ENCODE results near the gene KIF5A. TPM values are rescaled to one million over a fixed set of nuclear protein-coding genes. Genes with fewer than 3 reads are reported as not detected.

The KIF5A gene
- total and polyA plus RNA-seq, 3 experiments from 2014 or later: 0.12 to 2.1 (median 1.8) TPM

DNA sequence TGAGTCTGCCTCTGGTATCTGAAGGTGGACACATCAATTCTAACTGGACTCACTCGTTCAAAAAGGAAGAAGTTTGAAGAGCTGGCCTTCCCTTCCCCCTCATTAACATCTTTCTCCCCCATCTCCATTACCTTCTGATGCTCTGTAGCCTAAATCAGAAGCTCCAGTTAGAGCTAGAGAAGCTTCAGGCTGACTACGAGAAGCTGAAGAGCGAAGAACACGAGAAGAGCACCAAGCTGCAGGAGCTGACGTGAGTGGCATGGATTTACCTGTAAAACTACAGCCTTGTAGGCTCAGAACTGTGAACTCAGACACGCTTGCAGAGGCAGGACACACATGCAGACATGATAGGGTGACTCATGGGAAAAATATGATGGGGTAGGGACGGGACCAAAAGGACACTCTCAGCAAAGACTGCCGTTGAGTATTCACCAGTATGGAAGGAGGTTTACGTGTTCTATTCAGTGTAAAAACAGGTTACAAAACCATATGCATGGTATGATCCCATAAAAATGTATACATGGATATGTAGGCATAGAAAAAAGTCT lies 26.8 kb downstream of the KIF5A start:
- H3K9me3 Mint-ChIP-seq: no peaks in the 10 kb centered on the region
- CTCF ChIA-PET: interaction anchor here (2.8 to 2.9 kb wide), 2 partner anchors 44 to 57 kb away, joined by 9 to 18 read pairs; partner anchors contain the start of gene B4GALNT1
- H3K27me3 Mint-ChIP-seq: peaks cover 0 to 2% of the 10 kb centered on the region in 2 donors
- H3K36me3 Mint-ChIP-seq: peaks cover 0 to 3% (median 0%) of the 10 kb centered on the region in 3 donors
- peak overlapping the region in 1 of 8 donors; percentile 15 for H3K27ac Mint-ChIP-seq
- Histone ChIP-seq H3K4me1 (ENCODE audit: insufficient read depth, low read length) (no peaks in the 10 kb centered on the region), H3K27me3 (ENCODE audit: insufficient read depth, low read length, poor library complexity, severe bottlenecking) (no peaks in the 10 kb centered on the region), H3K9me3 (ENCODE audit: low read length) (no peaks in the 10 kb centered on the region), H3K4me3 (ENCODE audit: low read length) (no peak overlapping the region), H3K36me3 (ENCODE audit: insufficient read depth, low read length) (no peaks in the 10 kb centered on the region), H3K27ac (ENCODE audit: low read depth, low read length) (no peak overlapping the region)
- no peaks in the 10 kb centered on the region for H3K4me1 Mint-ChIP-seq
- H3K4me3 Mint-ChIP-seq: no peak overlapping the region
- no peak for DNase-seq
- POLR2A ChIA-PET: no interaction called here

DNA sequence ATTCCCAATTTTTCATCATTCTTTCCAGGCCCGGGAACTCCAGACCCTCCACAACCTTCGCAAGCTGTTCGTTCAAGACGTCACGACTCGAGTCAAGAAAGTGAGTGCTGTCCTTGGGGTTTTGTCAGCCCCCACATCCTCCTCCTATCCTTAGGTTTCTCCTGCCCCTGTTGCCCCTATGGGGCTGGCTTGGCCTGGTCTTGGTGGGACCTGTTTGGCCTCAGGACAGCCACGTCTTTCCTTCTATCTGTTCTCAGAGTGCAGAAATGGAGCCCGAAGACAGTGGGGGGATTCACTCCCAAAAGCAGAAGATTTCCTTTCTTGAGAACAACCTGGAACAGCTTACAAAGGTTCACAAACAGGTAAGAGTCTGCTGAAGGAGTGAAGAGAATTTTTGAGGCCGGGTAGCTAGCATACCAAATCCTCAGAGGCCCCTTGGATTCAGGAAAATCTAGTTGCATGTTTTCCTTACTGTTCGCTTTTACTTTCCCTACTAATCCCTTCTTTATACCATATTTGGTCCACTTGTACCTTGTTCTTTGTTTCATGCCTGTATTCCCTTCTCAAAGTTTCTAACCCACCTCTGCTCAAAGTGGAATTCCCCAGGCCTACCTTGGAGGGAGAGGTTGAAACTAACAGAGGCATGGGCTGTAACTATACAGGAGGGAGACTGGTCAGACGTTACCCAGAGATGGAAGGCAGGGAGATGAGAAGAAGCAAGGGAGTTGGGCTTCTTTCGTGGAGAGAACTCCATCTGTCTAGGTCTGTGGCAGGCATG lies 28.3 kb downstream of the KIF5A start:
- H3K4me3 Mint-ChIP-seq: no peak overlapping the region
- Histone ChIP-seq H3K27ac (ENCODE audit: low read depth, low read length) (no peak overlapping the region), H3K27me3 (ENCODE audit: insufficient read depth, low read length, poor library complexity, severe bottlenecking) (no peaks in the 10 kb centered on the region), H3K4me1 (ENCODE audit: insufficient read depth, low read length) (no peaks in the 10 kb centered on the region), H3K36me3 (ENCODE audit: insufficient read depth, low read length) (no peaks in the 10 kb centered on the region), H3K9me3 (ENCODE audit: low read length) (no peaks in the 10 kb centered on the region), H3K4me3 (ENCODE audit: low read length) (no peak overlapping the region)
- no peak for DNase-seq
- no peaks in the 10 kb centered on the region for H3K9me3 Mint-ChIP-seq
- peaks cover 2% of the 10 kb centered on the region in 2 donors for H3K27me3 Mint-ChIP-seq
- peaks cover 0 to 3% (median 0%) of the 10 kb centered on the region in 3 donors for H3K36me3 Mint-ChIP-seq
- no peak overlapping the region for H3K27ac Mint-ChIP-seq
- POLR2A ChIA-PET: no interaction called here
- peaks cover under 1 to 2% (median 1%) of the 10 kb centered on the region in 3 donors for H3K4me1 Mint-ChIP-seq
- CTCF ChIA-PET: no interaction called here

DNA sequence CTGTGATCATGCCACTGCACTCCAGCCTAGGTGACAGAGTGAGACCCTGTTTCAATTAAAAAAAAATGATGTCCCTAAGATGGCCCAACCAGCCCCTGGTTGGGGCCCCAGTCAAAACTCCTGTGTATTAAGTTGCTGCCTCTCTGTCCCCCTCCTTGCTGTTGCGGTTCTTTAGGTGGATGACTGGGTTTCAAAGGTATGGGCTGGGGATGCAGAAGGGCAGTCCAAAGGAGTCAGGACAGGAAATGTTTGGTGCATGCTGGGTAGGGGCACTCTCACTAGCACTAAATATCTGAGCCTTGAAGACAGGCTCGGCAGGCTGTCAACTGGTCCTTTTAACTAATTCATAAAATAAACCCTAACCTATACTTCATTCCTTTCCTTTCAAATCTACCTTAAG lies 29.2 kb downstream of the KIF5A start:
- Mint-ChIP-seq H3K27me3 (peaks cover 5 to 7% of the 10 kb centered on the region in 2 donors), H3K27ac (no peak overlapping the region), H3K4me3 (no peak overlapping the region), H3K4me1 (peaks cover 5 to 7% (median 5%) of the 10 kb centered on the region in 3 donors), H3K36me3 (peaks cover 0 to 4% (median 0%) of the 10 kb centered on the region in 3 donors), H3K9me3 (no peaks in the 10 kb centered on the region)
- Histone ChIP-seq H3K27ac (ENCODE audit: low read depth, low read length) (no peak overlapping the region), H3K4me1 (ENCODE audit: insufficient read depth, low read length) (no peaks in the 10 kb centered on the region), H3K27me3 (ENCODE audit: insufficient read depth, low read length, poor library complexity, severe bottlenecking) (no peaks in the 10 kb centered on the region), H3K4me3 (ENCODE audit: low read length) (no peak overlapping the region), H3K36me3 (ENCODE audit: insufficient read depth, low read length) (no peaks in the 10 kb centered on the region), H3K9me3 (ENCODE audit: low read length) (no peaks in the 10 kb centered on the region)
- DNase-seq: no peak
- POLR2A ChIA-PET: interaction anchor here (0.6 kb wide), 1 partner anchor 99 kb away, joined by 3 read pairs; the partner anchor contains the start of gene ARHGAP9
- CTCF ChIA-PET: interaction anchor here (0.7 kb wide), 1 partner anchor 54 kb away, joined by 3 read pairs; the partner anchor contains the start of gene B4GALNT1

DNA sequence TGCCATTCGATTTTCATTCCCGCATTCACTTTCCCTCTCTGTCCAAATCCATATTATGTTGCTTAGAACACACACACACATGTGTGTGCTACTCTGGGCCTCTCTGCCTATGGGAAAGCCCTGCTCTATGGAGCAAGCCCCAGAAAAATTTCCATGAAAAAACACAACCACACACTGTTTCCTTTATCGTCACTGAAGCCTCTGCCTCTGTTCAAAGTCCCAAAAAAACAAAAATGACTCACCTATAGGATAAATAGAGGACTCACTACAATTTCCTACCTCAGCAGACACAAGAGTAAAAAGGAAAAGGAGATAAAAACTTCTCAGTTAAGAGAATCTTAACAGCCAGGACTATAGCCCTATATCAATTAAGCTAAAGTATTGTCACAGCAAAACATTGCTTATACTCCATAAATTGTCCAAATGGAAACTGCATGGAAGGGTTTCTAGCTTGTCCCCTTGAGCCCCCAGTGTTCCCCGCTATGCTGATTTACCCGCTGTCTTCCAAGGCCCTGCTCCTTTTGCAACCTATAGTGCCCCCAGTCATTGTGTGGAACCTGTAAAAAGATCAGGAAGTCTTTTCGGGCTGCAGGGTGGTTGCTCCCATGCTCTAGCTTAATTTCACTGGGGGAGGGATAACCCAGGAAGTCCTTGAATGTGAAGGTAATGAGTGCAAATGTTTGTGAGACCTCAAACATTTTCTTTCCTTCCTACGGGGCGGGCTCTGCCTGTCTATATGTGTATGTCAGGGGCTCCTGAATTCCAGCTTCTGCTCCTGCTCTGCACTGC lies 30.0 kb downstream of the KIF5A start:
- Mint-ChIP-seq H3K27ac (no peak overlapping the region), H3K4me3 (no peak overlapping the region), H3K36me3 (peaks cover 0 to 4% (median 0%) of the 10 kb centered on the region in 3 donors), H3K9me3 (no peaks in the 10 kb centered on the region), H3K27me3 (peaks cover 5 to 7% of the 10 kb centered on the region in 2 donors), H3K4me1 (peaks cover 5 to 7% (median 5%) of the 10 kb centered on the region in 3 donors)
- Histone ChIP-seq H3K36me3 (ENCODE audit: insufficient read depth, low read length) (no peaks in the 10 kb centered on the region), H3K9me3 (ENCODE audit: low read length) (no peaks in the 10 kb centered on the region), H3K4me1 (ENCODE audit: insufficient read depth, low read length) (no peaks in the 10 kb centered on the region), H3K27me3 (ENCODE audit: insufficient read depth, low read length, poor library complexity, severe bottlenecking) (no peaks in the 10 kb centered on the region), H3K4me3 (ENCODE audit: low read length) (no peak overlapping the region), H3K27ac (ENCODE audit: low read depth, low read length) (no peak overlapping the region)
- DNase-seq: no peak
- ChIA-PET POLR2A (interaction anchor here (0.5 kb wide), 1 partner anchor 9 kb away, joined by 3 read pairs; no protein-coding TSS in a partner anchor), CTCF (interaction anchor here (0.7 to 7.0 kb wide), 5 partner anchors 28 to 65 kb away, joined by 3 to 85 read pairs (median 3); partner anchors contain the start of gene B4GALNT1)

DNA sequence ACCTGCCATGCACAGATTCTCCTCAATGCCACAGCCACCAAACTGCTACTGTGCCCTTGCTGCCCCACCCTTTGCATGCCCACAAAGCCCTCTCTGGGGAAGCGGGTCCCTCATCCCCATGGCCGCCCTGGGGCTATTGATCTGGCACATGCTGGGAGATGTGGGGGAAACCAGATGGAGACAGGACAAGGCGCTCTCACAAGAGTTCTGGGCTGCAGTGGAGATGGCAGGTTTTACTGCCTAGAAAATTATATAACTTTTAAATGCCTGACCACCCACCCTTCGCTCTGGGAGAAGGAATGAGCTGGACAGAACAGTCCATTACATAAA lies 30.6 kb downstream of the KIF5A start:
- Mint-ChIP-seq H3K9me3 (no peaks in the 10 kb centered on the region), H3K27me3 (peaks cover 7 to 8% of the 10 kb centered on the region in 2 donors), H3K4me1 (peaks cover 5 to 7% (median 5%) of the 10 kb centered on the region in 3 donors), H3K27ac (no peak overlapping the region), H3K36me3 (peaks cover 0 to 4% (median 0%) of the 10 kb centered on the region in 3 donors), H3K4me3 (no peak overlapping the region)
- DNase-seq: no peak
- H3K27me3 ChIP-seq (ENCODE audit: insufficient read depth, low read length, poor library complexity, severe bottlenecking): no peaks in the 10 kb centered on the region
- H3K27ac ChIP-seq (ENCODE audit: low read depth, low read length): no peak overlapping the region
- H3K36me3 ChIP-seq (ENCODE audit: insufficient read depth, low read length): no peaks in the 10 kb centered on the region
- no peak overlapping the region for H3K4me3 ChIP-seq (ENCODE audit: low read length)
- CTCF ChIA-PET: interaction anchor here (1.1 to 7.0 kb wide), 4 partner anchors 27 to 66 kb away, joined by 3 to 85 read pairs (median 19); partner anchors contain the start of gene B4GALNT1
- H3K4me1 ChIP-seq (ENCODE audit: insufficient read depth, low read length): no peaks in the 10 kb centered on the region
- POLR2A ChIA-PET: no interaction called here
- H3K9me3 ChIP-seq (ENCODE audit: low read length): no peaks in the 10 kb centered on the region

DNA sequence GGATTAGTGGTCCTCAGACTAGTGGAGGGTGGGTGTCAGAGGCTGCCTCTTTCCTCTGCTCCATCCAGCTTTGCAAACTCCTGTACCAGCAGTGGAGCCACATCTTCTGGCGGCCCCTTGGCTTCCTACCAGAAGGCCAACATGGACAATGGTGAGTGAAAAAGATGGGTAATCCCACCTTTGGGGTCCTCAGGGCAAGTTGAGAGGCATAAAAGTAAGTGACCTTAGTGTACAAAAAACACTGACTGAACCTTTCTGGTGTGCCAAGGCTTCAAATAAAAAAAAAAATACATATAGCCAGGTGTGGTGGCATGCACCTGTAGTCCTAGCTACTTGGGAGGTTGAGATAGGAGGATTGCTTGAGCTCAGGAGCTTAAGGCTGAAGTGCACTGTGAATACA lies 32.0 kb downstream of the KIF5A start:
- H3K27ac ChIP-seq (ENCODE audit: low read depth, low read length): no peak overlapping the region
- Mint-ChIP-seq H3K36me3 (peaks cover 0 to 1% (median 0%) of the 10 kb centered on the region in 3 donors), H3K4me1 (peaks cover 5 to 7% (median 5%) of the 10 kb centered on the region in 3 donors), H3K4me3 (no peak overlapping the region), H3K27ac (no peak overlapping the region), H3K27me3 (peaks cover 6 to 14% of the 10 kb centered on the region in 2 donors), H3K9me3 (no peaks in the 10 kb centered on the region)
- no peaks in the 10 kb centered on the region for H3K36me3 ChIP-seq (ENCODE audit: insufficient read depth, low read length)
- DNase-seq: no peak
- H3K27me3 ChIP-seq (ENCODE audit: insufficient read depth, low read length, poor library complexity, severe bottlenecking): no peaks in the 10 kb centered on the region
- ChIA-PET POLR2A (no interaction called here), CTCF (interaction anchor here (0.6 to 7.0 kb wide), 8 partner anchors 11 to 203 kb away, joined by 3 to 85 read pairs (median 16); partner anchors contain the start of genes B4GALNT1 and DTX3)
- no peak overlapping the region for H3K4me3 ChIP-seq (ENCODE audit: low read length)
- H3K4me1 ChIP-seq (ENCODE audit: insufficient read depth, low read length): no peaks in the 10 kb centered on the region
- no peaks in the 10 kb centered on the region for H3K9me3 ChIP-seq (ENCODE audit: low read length)

DNA sequence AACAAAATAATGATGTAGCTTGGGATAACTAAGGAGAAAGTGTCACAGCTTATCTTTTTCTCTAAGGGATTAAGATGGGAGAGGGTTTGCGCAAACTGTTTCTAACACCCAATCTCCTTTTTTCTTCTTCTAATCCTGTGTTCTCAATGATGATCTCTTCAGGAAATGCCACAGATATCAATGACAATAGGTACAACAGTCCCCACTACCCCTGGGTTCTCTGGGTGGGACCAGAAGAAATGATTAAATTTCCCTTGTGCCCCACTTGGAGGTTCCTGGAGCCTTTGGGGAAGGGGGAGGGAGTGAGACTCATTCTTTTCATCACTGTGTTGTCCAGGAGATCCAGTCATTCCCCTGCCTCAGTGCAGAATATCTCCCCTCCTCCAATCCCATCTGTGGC lies 32.6 kb downstream of the KIF5A start:
- POLR2A ChIA-PET: interaction anchor here (0.7 kb wide), 1 partner anchor 111 kb away, joined by 3 read pairs; the partner anchor contains the start of gene OS9
- H3K9me3 ChIP-seq (ENCODE audit: low read length): no peaks in the 10 kb centered on the region
- no peak overlapping the region for H3K27ac ChIP-seq (ENCODE audit: low read depth, low read length)
- H3K36me3 ChIP-seq (ENCODE audit: insufficient read depth, low read length): no peaks in the 10 kb centered on the region
- CTCF ChIA-PET: interaction anchor here (0.8 to 7.0 kb wide), 20 partner anchors 8 to 160 kb away, joined by 3 to 85 read pairs (median 8); partner anchors contain the start of genes B4GALNT1, DTX3 and OS9
- H3K27me3 Mint-ChIP-seq: peaks cover 6 to 14% of the 10 kb centered on the region in 2 donors
- no peak for DNase-seq
- no peaks in the 10 kb centered on the region for H3K4me1 ChIP-seq (ENCODE audit: insufficient read depth, low read length)
- H3K27me3 ChIP-seq (ENCODE audit: insufficient read depth, low read length, poor library complexity, severe bottlenecking): no peaks in the 10 kb centered on the region
- peaks cover 0 to 1% (median 0%) of the 10 kb centered on the region in 3 donors for H3K36me3 Mint-ChIP-seq
- peak overlapping the region in 1 of 8 donors; percentile 33 for H3K27ac Mint-ChIP-seq
- no peak overlapping the region for H3K4me3 ChIP-seq (ENCODE audit: low read length)
- no peaks in the 10 kb centered on the region for H3K9me3 Mint-ChIP-seq
- no peak overlapping the region for H3K4me3 Mint-ChIP-seq
- H3K4me1 Mint-ChIP-seq: peaks cover 5 to 7% (median 5%) of the 10 kb centered on the region in 3 donors

All from CD8-positive, alpha-beta memory T cell (primary cell).